Measurements from ENCODE around the gene CREB3L2. TPM values are rescaled to one million over a fixed set of nuclear protein-coding genes. Genes with fewer than 3 reads are reported as not detected.

Gene CREB3L2
- total RNA-seq, 4 donors from 2014 or later: 2.8 to 12.0 (median 5.4) TPM

DNA sequence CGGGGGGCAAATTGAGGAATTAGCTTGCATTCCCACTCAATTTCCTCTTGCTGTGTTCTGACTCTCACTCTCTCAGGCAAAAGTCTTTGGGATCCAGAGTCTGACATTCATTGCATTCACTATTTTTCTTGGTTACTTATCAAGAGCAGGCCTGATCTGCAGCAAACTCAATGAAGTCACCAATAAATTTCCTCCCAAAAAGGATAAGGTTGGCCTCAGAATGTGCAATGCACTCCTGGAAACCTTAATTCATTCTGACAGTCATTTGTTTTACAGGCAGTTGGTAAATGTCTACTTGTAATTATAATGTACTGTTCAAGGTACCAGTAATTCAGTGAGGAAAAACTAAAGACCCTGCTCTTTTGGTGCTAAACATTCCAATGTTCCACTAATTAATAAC is 148.8 kb downstream of the CREB3L2 start:
- H3K9me3 ChIP-seq: no peaks in the 10 kb centered on the region
- no peaks in the 10 kb centered on the region for H3K4me1 ChIP-seq
- intact Hi-C loops (cut with DNase I; ENCODE audit: low total_unique reads): no loop called here
- no peak for ATAC-seq
- no peak overlapping the region for H3K4me3 ChIP-seq
- H3K36me3 ChIP-seq: no peaks in the 10 kb centered on the region
- H3K27ac ChIP-seq: no peak overlapping the region
- H3K27me3 ChIP-seq: peaks cover 3 to 6% (median 5%) of the 10 kb centered on the region in 3 donors
- DNase-seq: no peak
- in situ Hi-C loops (cut with MboI; ENCODE audit: low sequenced_read_pairs in 4 of 4): no loop called here
- no peak for TF ChIP-seq POLR2A (IDR thresholded peaks at IDR 0.05)
- TF ChIP-seq, protein P1, sequence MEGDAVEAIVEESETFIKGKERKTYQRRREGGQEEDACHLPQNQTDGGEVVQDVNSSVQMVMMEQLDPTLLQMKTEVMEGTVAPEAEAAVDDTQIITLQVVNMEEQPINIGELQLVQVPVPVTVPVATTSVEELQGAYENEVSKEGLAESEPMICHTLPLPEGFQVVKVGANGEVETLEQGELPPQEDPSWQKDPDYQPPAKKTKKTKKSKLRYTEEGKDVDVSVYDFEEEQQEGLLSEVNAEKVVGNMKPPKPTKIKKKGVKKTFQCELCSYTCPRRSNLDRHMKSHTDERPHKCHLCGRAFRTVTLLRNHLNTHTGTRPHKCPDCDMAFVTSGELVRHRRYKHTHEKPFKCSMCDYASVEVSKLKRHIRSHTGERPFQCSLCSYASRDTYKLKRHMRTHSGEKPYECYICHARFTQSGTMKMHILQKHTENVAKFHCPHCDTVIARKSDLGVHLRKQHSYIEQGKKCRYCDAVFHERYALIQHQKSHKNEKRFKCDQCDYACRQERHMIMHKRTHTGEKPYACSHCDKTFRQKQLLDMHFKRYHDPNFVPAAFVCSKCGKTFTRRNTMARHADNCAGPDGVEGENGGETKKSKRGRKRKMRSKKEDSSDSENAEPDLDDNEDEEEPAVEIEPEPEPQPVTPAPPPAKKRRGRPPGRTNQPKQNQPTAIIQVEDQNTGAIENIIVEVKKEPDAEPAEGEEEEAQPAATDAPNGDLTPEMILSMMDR (IDR thresholded peaks at IDR 0.05 in 4 of 5, conservative IDR thresholded peaks at IDR 0.05 in 1 of 5): no peak

DNA sequence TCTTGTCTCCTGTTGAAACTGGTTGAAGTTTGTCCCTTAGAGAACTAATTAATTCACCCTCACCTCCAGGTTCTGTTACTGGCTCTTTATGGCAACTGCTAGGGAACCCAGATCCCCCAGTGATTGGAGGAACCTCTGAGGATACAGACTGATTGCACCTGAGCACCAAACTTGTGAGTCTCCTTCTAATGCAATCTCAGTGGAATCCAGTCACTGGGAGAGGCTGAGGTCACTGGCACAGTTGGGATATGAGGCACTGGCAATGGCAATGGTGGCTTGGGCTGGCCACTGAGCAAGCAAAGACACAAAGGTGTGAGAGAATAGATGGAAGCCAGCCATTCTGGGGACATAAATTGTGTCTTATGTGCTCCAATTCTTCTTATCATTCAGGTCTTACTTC is 149.8 kb downstream of the CREB3L2 start:
- peaks cover 4% of the 10 kb centered on the region in 2 donors for H3K4me1 ChIP-seq
- ATAC-seq: no peak
- H3K27me3 ChIP-seq: peaks cover 12 to 16% (median 14%) of the 10 kb centered on the region in 3 donors
- H3K4me3 ChIP-seq: no peak overlapping the region
- H3K36me3 ChIP-seq: no peaks in the 10 kb centered on the region
- in situ Hi-C loops (cut with MboI; ENCODE audit: low sequenced_read_pairs in 4 of 4): no loop called here
- no peaks in the 10 kb centered on the region for H3K9me3 ChIP-seq
- TF ChIP-seq, protein P1 (IDR thresholded peaks at IDR 0.05 in 4 of 5, conservative IDR thresholded peaks at IDR 0.05 in 1 of 5): no peak
- TF ChIP-seq POLR2A (IDR thresholded peaks at IDR 0.05): no peak
- no peak for DNase-seq
- H3K27ac ChIP-seq: no peak overlapping the region
- intact Hi-C loops (cut with DNase I; ENCODE audit: low total_unique reads): no loop called here

DNA sequence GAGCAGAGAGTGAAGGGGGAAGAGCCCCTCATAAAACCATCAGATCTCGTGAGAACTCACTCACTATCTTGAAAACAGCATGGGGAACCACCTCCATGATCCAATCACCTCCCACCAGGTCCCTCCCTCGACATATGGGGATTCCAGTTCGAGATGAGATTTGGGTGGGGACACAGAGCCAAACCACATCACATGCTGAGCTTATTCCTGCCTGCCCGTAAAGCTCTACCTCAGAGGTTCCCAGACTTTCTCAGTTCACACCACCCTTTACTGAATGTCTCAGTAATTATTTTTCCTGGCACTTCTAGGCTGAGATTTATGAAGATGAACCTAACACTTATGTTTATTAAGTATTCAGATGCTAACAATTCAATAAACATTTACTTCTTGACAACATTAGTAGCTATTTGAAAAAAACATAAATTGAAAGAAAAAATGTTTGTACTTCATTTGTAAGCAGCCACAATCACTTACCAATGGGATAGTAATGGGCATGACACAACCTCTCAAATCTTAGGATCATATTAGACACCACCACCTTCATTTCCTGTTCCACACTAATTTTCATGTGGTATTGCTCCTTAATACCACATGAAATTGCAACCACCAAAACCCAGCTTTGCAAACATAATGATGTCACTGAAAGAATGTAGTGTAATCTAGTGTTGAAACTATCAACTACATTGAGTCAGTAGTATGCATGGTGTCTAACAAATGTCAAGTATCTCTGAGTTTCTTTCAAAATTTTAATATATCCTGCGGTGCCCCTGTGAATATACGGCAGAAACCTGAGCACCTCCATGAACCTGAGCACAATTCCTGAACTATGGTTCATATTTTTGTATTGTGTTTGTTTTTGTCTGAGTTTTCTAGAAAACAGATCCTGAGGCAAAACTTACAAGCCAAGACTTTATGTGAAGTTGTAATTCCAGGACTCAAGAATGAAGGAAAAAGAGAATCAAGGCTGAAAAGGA is 150.6 kb downstream of the CREB3L2 start:
- peaks cover 5 to 6% of the 10 kb centered on the region in 2 donors for H3K4me1 ChIP-seq
- no peaks in the 10 kb centered on the region for H3K9me3 ChIP-seq
- in situ Hi-C loops (cut with MboI; ENCODE audit: low sequenced_read_pairs in 4 of 4): no loop called here
- H3K27me3 ChIP-seq: peaks cover 17 to 21% (median 18%) of the 10 kb centered on the region in 3 donors
- intact Hi-C loops (cut with DNase I; ENCODE audit: low total_unique reads): no loop called here
- no peak overlapping the region for H3K4me3 ChIP-seq
- no peak overlapping the region for H3K27ac ChIP-seq
- no peaks in the 10 kb centered on the region for H3K36me3 ChIP-seq
- no peak for TF ChIP-seq POLR2A (IDR thresholded peaks at IDR 0.05)
- TF ChIP-seq, protein P1 (IDR thresholded peaks at IDR 0.05 in 4 of 5, conservative IDR thresholded peaks at IDR 0.05 in 1 of 5): no peak
- no peak for ATAC-seq
- DNase-seq: no peak

DNA sequence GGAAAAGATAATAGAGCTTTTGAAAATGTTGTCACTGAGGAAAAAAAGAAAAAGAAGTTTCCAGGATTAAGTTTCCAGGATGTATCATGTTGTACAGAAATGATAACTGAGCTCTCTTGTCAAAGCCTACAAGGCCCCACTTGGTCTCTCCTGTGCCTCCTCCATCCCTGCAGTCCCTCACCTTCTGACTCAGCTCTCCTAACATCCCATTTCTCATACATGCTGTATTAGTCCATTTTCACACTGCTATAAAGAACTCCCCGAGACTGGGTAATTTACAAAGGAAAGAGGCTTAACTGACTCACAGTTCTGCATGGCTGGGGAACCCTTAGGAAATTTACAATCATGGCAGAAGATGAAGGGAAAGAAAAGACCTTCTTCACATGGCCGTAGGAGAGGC is 151.3 kb downstream of the CREB3L2 start:
- no peaks in the 10 kb centered on the region for H3K36me3 ChIP-seq
- peaks cover 5 to 6% of the 10 kb centered on the region in 2 donors for H3K4me1 ChIP-seq
- no peak for DNase-seq
- no peak overlapping the region for H3K4me3 ChIP-seq
- peaks cover 20 to 25% (median 24%) of the 10 kb centered on the region in 3 donors for H3K27me3 ChIP-seq
- intact Hi-C loops (cut with DNase I; ENCODE audit: low total_unique reads): no loop called here
- TF ChIP-seq, protein P1 (IDR thresholded peaks at IDR 0.05 in 4 of 5, conservative IDR thresholded peaks at IDR 0.05 in 1 of 5): no peak
- no peak for TF ChIP-seq POLR2A (IDR thresholded peaks at IDR 0.05)
- no peak for ATAC-seq
- H3K27ac ChIP-seq: no peak overlapping the region
- no peaks in the 10 kb centered on the region for H3K9me3 ChIP-seq
- in situ Hi-C loops (cut with MboI; ENCODE audit: low sequenced_read_pairs in 4 of 4): no loop called here
